Measurements from ENCODE around the gene FOXP1.

- TF ChIP-seq CTCF (IDR thresholded peaks at IDR 0.05), result no peak
- TF ChIP-seq POLR2A (IDR thresholded peaks at IDR 0.05), result no peak
These were observed 205.0 kb downstream of the FOXP1 start for GRCh38 chr3:71378509-71378908.
